Osteoblast (primary cell): Measurements from ENCODE around the gene THBS1. TPM values are rescaled to one million over a fixed set of nuclear protein-coding genes. Genes with fewer than 3 reads are reported as not detected.

Experiments used
- DNase-seq: peaks from one replicate; pipeline ENCODE4 v3.0.0; 2011; ENCODE audit warnings: low spot score, mixed read lengths; ENCODE audit not compliant: insufficient read length; ENCODE audit errors: missing footprints
- H2AFZ ChIP-seq: 2 replicates; pipeline ENCODE4 v1.6.0; 2011; ENCODE audit warnings: mild to moderate bottlenecking, low read length
- H3K27ac ChIP-seq: 2 replicates; pipeline ENCODE4 v1.5.1; 2011; ENCODE audit warnings: mild to moderate bottlenecking, low read depth, low read length, moderate library complexity
- H3K27me3 ChIP-seq: 2 replicates; pipeline ENCODE4 v1.6.0; 2012; ENCODE audit warnings: mild to moderate bottlenecking, control low read depth, inconsistent platforms, low read length, moderate library complexity; ENCODE audit not compliant: insufficient read depth
- H3K36me3 ChIP-seq: 2 replicates; pipeline ENCODE4 v1.5.1; 2011; ENCODE audit warnings: mild to moderate bottlenecking, low read length, control low read depth, moderate library complexity; ENCODE audit not compliant: insufficient read depth
- H3K4me1 ChIP-seq: 2 replicates; pipeline ENCODE4 v1.5.1; 2011; ENCODE audit warnings: mild to moderate bottlenecking, low read length, control low read depth, moderate library complexity; ENCODE audit not compliant: insufficient read depth
- H3K4me2 ChIP-seq: 2 replicates; pipeline ENCODE4 v1.6.0; 2011; ENCODE audit warnings: mild to moderate bottlenecking, low read length; ENCODE audit not compliant: insufficient read depth
- H3K4me3 ChIP-seq: fragments of 200-600 bp; sonication (generic); 3 replicates; pipeline ENCODE4 v1.5.1; 2012; ENCODE audit warnings: mild to moderate bottlenecking, low read length, inconsistent platforms; ENCODE audit not compliant: insufficient read depth
- H3K79me2 ChIP-seq: 2 replicates; pipeline ENCODE4 v1.6.0; 2012; ENCODE audit warnings: mild to moderate bottlenecking, low read length, control low read depth, inconsistent platforms; ENCODE audit not compliant: insufficient read depth
- H3K9me3 ChIP-seq: 2 replicates; pipeline ENCODE4 v1.5.1; 2011; ENCODE audit warnings: low read depth, low read length, control low read depth
- H4K20me1 ChIP-seq: 2 replicates; pipeline ENCODE4 v1.6.0; 2012; ENCODE audit warnings: mild to moderate bottlenecking, low read length, control low read depth; ENCODE audit not compliant: insufficient read depth
- total RNA-seq: library from RNA; depleted of rRNA; stranded (reverse); fragments of >200 nt; gene quantifications from 2 replicates; pipeline ENCODE4 v1.2.3, GENCODE V29; 2012
- TF ChIP-seq, protein P1 (sequence below): IDR thresholded peaks from 2 replicates; pipeline ENCODE4 v1.5.1; 2011; ENCODE audit warnings: mild to moderate bottlenecking, low read depth, low read length, moderate library complexity; ENCODE audit errors: extremely low read depth

Gene THBS1
- total RNA-seq, 1 donor: 8,941 TPM

DNA sequence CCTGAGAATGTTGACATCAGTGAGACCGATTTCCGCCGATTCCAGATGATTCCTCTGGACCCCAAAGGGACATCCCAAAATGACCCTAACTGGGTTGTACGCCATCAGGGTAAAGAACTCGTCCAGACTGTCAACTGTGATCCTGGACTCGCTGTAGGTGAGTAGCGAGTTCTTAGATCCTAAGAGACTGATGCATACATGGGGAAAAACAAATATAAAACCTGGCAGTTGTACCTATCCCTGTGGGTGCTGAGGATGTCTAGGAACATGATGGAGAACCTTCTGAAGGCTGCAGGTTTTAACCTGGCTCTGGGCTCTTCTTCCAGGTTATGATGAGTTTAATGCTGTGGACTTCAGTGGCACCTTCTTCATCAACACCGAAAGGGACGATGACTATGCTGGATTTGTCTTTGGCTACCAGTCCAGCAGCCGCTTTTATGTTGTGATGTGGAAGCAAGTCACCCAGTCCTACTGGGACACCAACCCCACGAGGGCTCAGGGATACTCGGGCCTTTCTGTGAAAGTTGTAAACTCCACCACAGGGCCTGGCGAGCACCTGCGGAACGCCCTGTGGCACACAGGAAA is 12.3 kb downstream of the THBS1 start:
- H3K4me2 ChIP-seq: peak overlapping the region; percentile 49
- peak overlapping the region; percentile 6 for H3K27ac ChIP-seq
- peaks cover 64% of the 10 kb centered on the region for H4K20me1 ChIP-seq
- H3K4me1 ChIP-seq: no peaks in the 10 kb centered on the region
- peak overlapping the region; percentile 27 for H3K4me3 ChIP-seq
- H3K79me2 ChIP-seq: no peaks in the 10 kb centered on the region
- H3K36me3 ChIP-seq: peaks cover 84% of the 10 kb centered on the region
- no peak for DNase-seq
- H2AFZ ChIP-seq: no peak overlapping the region
- H3K27me3 ChIP-seq: no peaks in the 10 kb centered on the region
- H3K9me3 ChIP-seq: no peaks in the 10 kb centered on the region
- TF ChIP-seq, protein P1, sequence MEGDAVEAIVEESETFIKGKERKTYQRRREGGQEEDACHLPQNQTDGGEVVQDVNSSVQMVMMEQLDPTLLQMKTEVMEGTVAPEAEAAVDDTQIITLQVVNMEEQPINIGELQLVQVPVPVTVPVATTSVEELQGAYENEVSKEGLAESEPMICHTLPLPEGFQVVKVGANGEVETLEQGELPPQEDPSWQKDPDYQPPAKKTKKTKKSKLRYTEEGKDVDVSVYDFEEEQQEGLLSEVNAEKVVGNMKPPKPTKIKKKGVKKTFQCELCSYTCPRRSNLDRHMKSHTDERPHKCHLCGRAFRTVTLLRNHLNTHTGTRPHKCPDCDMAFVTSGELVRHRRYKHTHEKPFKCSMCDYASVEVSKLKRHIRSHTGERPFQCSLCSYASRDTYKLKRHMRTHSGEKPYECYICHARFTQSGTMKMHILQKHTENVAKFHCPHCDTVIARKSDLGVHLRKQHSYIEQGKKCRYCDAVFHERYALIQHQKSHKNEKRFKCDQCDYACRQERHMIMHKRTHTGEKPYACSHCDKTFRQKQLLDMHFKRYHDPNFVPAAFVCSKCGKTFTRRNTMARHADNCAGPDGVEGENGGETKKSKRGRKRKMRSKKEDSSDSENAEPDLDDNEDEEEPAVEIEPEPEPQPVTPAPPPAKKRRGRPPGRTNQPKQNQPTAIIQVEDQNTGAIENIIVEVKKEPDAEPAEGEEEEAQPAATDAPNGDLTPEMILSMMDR: no peak

DNA sequence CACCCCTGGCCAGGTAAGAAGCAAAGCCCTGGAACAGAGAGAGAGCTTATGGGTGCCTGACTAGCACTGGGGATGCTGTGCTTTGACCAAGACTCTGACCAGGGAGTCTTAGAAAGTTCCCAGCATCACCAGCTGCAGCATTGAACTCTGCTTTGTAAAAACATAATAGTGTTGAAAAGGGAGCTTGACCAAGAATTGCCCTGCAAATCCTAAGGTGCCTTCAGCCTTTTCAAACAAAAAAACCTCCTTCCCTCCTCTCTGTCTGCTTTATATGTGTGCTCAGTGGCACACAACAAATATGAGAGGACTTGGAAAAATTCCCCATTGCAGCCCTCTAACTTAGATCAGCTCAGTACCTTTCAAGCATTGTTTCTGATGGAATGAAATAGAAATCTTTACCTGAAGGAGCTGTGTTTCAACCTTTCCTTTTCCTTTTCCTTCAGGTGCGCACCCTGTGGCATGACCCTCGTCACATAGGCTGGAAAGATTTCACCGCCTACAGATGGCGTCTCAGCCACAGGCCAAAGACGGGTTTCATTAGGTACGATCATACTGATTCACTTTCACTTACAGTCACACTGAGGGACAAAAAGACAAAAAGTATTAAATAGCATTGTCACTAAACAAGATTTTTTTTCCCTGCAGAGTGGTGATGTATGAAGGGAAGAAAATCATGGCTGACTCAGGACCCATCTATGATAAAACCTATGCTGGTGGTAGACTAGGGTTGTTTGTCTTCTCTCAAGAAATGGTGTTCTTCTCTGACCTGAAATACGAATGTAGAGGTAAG is 13.0 kb downstream of the THBS1 start:
- Histone ChIP-seq H3K4me3 (peak overlapping the region; percentile 27), H3K79me2 (no peaks in the 10 kb centered on the region), H2AFZ (no peak overlapping the region), H3K27ac (peak overlapping the region; percentile 6), H3K9me3 (no peaks in the 10 kb centered on the region), H3K36me3 (peaks cover 77% of the 10 kb centered on the region), H4K20me1 (peaks cover 57% of the 10 kb centered on the region), H3K4me2 (peak overlapping the region; percentile 49), H3K27me3 (no peaks in the 10 kb centered on the region), H3K4me1 (no peaks in the 10 kb centered on the region)
- TF ChIP-seq, protein P1: no peak
- no peak for DNase-seq

DNA sequence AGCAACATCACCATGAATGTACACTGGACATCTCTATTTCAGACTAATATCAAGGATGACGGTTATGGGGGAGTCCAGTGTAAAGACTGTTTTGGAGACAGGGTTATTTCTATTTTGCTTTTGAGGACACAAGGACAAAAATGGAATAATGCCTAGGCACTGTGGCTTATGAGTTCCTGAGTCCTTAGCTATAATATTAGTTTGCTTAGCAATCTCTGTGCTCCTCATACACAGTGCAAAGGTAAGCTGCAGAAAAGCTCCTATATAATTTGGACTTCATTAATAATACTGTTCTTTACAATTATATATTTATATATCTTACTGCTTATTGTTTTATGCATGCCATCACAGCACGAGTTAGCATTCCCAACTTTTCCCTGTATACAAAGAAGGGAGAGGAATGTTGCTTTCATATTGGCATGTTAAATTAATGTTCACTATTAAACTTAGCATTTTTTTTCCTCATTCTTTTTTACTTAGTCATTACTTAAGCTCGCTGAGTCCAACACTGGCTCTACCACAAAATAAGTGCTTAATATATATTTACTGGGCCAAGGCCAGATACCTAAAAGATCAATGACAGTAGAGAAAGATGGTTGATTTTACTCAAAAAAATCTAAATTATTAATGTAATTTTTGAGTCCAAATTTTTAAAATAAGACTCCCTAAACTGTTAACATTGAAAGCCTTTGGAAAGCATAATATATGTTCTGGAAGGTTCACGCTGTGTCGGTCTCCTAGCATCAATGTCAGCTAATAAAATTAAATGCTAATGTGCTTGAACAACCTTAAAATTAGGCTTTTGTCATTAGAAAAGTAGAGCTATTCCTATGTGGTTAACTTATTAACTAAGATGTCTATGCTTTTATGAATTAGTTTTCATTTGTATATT is 13.8 kb downstream of the THBS1 start:
- Histone ChIP-seq H3K27ac (peak overlapping the region; percentile 48), H3K79me2 (no peaks in the 10 kb centered on the region), H3K9me3 (no peaks in the 10 kb centered on the region), H4K20me1 (peaks cover 49% of the 10 kb centered on the region), H3K4me3 (no peak overlapping the region), H3K4me2 (no peak overlapping the region), H3K4me1 (no peaks in the 10 kb centered on the region), H3K36me3 (peaks cover 69% of the 10 kb centered on the region), H2AFZ (no peak overlapping the region), H3K27me3 (no peaks in the 10 kb centered on the region)
- TF ChIP-seq, protein P1: no peak
- DNase-seq: no peak
